ENCODE data around the gene POLR3B. TPM values are rescaled to one million over a fixed set of nuclear protein-coding genes. Genes with fewer than 3 reads are reported as not detected.

The POLR3B gene
- polyA plus RNA-seq, 3 donors = 1.7 to 2.6 (median 2.0) TPM

- no peak overlapping the region for H2AFZ ChIP-seq (ENCODE audit: insufficient read depth, low read depth, low read length, poor library complexity, severe bottlenecking)
- Mint-ChIP-seq H3K36me3 (no peaks in the 10 kb centered on the region), H3K27ac (no peak overlapping the region), H3K9me3 (peaks cover 10 to 32% (median 22%) of the 10 kb centered on the region in 7 donors), H3K27me3 (ENCODE audit: low read depth in 3 of 3) (peaks cover 7 to 13% (median 8%) of the 10 kb centered on the region in 3 donors), H3K4me3 (no peak overlapping the region), H3K4me1 (no peaks in the 10 kb centered on the region)
- H3K4me1 ChIP-seq (ENCODE audit: control insufficient read depth in 1 of 2, insufficient read depth in 2 of 2, low read length in 2 of 2) = no peaks in the 10 kb centered on the region
- H3K9me3 ChIP-seq (replicated peaks in 1 of 2; ENCODE audit: control insufficient read depth in 1 of 2, insufficient read depth in 1 of 2, low read length in 2 of 2) = peaks cover 16 to 19% of the 10 kb centered on the region in 2 donors
- intact Hi-C loops (cut with micrococcal nuclease) = no loop called here
- WGBS (ENCODE audit: insufficient coverage) = no CpG with 5 or more reads among the region's 1 CpG
- H3K4me3 ChIP-seq (replicated peaks in 1 of 3; ENCODE audit: low read depth in 2 of 3, low read length in 3 of 3) = no peak overlapping the region
- no peak overlapping the region for H3K27ac ChIP-seq (ENCODE audit: low read depth in 1 of 2, low read length in 2 of 2)
- no peak overlapping the region for H3K4me2 ChIP-seq (replicated peaks; ENCODE audit: extremely low read depth, low read length, poor library complexity, severe bottlenecking)
- H3K9ac ChIP-seq (ENCODE audit: insufficient read depth, low read length, poor library complexity, severe bottlenecking) = no peak overlapping the region
- no peak for DNase-seq
- H3K27me3 ChIP-seq (ENCODE audit: control insufficient read depth in 2 of 2, insufficient read depth in 2 of 2, low read length in 2 of 2) = no peaks in the 10 kb centered on the region
- no peaks in the 10 kb centered on the region for H3K79me2 ChIP-seq (ENCODE audit: insufficient read depth, low read length)
- no peaks in the 10 kb centered on the region for H3K36me3 ChIP-seq (replicated peaks in 1 of 2; ENCODE audit: control insufficient read depth in 1 of 2, insufficient read depth in 2 of 2, low read length in 2 of 2)
- no peaks in the 10 kb centered on the region for H4K20me1 ChIP-seq (ENCODE audit: insufficient read depth, low read length)
- TF ChIP-seq CTCF (IDR thresholded peaks at IDR 0.05) = no peak
Measured at GRCh38 chr12:106552228-106552627, 194.7 kb downstream of the POLR3B start.

Other genes starting within 250 kb of the POLR3B start
- gene NUAK1, start 218.8 kb upstream of the POLR3B start, polyA plus RNA-seq = not detected
- 10 to 100 TPM; 46.9 to 59.4 (median 55.9) TPM for gene CKAP4, start 109.7 kb upstream of the POLR3B start, polyA plus RNA-seq
- 10 to 100 TPM; 23.5 to 37.3 (median 35.8) TPM for gene TCP11L2, start 55.0 kb upstream of the POLR3B start, polyA plus RNA-seq
- gene RFX4, start 225.3 kb downstream of the POLR3B start, polyA plus RNA-seq = not detected

Data from CD14-positive monocyte (primary cell).